22Rv1 (cell line): Measurements from ENCODE around the gene MRPS14.

ENCODE experiments used
- CTCF ChIP-seq: fragments of 450-650 bp; IDR thresholded peaks from 2 replicates; pipeline ENCODE4 v1.5.1; 2017; ENCODE audit warnings: mild to moderate bottlenecking
- ZFX ChIP-seq: fragments of 450-650 bp; IDR thresholded peaks from 2 replicates; pipeline ENCODE4 v1.6.1; 2017; ENCODE audit warnings: antibody characterized with exemption, borderline replicate concordance

DNA sequence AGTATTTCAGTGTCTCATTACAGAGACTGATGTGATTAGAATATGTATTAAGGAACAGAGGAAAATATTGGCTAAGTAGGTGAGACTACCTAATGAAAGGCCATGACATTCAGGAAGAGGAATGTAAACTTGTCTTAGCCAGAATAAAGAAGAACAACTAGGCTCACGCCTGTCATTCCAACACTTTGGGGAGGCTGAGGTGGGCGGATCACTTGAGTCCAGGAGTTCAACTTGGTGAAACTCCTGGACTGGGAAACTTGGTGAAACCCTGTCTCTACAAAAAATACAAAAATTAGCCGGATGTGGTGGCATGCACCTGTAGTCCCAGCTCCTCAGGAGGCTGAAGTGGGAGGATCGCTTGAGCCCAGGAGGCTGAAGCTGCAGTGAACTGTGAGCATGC lies 38.3 kb downstream of the MRPS14 start:
- TF ChIP-seq CTCF, result no peak
- no peak for TF ChIP-seq ZFX
